ENCODE results near the gene PLSCR1. TPM values are rescaled to one million over a fixed set of nuclear protein-coding genes. Genes with fewer than 3 reads are reported as not detected.

The PLSCR1 gene
- total and polyA plus RNA-seq, 2 of the 4 experiments (the other 2 are of a cell fraction): 5.6 to 13.2 TPM

GRCh38 chr3:146473726-146474125 is 70.7 kb downstream of the PLSCR1 start:
- ATAC-seq (ENCODE audit: low read depth) (no peak), DNase-seq (no peak)
- no CpG with 5 or more reads among the region's 2 CpGs for WGBS, 2 experiments (ENCODE audit: extremely low coverage in 2 of 2, insufficient read length in 1 of 2)
- in situ Hi-C loops (cut with MboI; ENCODE audit: low sequenced_read_pairs) (no loop called here), intact Hi-C loops (cut with micrococcal nuclease) (no loop called here), dilution Hi-C loops (cut with HindIII; ENCODE audit: low sequenced_read_pairs, unreplicated experiment) (no loop called here)
- TF ChIP-seq USF2 (IDR thresholded peaks at IDR 0.05; ENCODE audit: low read depth, low read length): no peak
- no peak for TF ChIP-seq CEBPB (IDR thresholded peaks at IDR 0.05; ENCODE audit: low read depth, low read length)
- TF ChIP-seq FOS (IDR thresholded peaks at IDR 0.05; ENCODE audit: low read depth, low read length): no peak
- TF ChIP-seq MAZ (IDR thresholded peaks at IDR 0.05; ENCODE audit: borderline replicate concordance, low read depth, low read length): no peak
- no peak for TF ChIP-seq BHLHE40 (IDR thresholded peaks at IDR 0.05; ENCODE audit: low read depth, low read length)
- TF ChIP-seq RAD21 (IDR thresholded peaks at IDR 0.05; ENCODE audit: low read length): no peak
- TF ChIP-seq CHD1 (IDR thresholded peaks at IDR 0.05; ENCODE audit: low read depth, low read length): no peak
- TF ChIP-seq CTCF (conservative IDR thresholded peaks at IDR 0.05; ENCODE audit: low read depth, low read length): no peak
- no peak for TF ChIP-seq MAFK (IDR thresholded peaks at IDR 0.05; ENCODE audit: low read depth, low read length)
- no peak for TF ChIP-seq MXI1 (IDR thresholded peaks at IDR 0.05; ENCODE audit: borderline replicate concordance, low read depth, low read length)
- TF ChIP-seq RCOR1 (IDR thresholded peaks at IDR 0.05; ENCODE audit: insufficient replicate concordance, low read length): no peak
- TF ChIP-seq SMC3 (IDR thresholded peaks at IDR 0.05; ENCODE audit: low read depth, low read length): no peak
- no peak for TF ChIP-seq RFX5 (IDR thresholded peaks at IDR 0.05; ENCODE audit: low read depth, low read length)
- no peak for TF ChIP-seq POLR2A (IDR thresholded peaks at IDR 0.05; ENCODE audit: low read depth, low read length)
- TF ChIP-seq NFE2L2 (IDR thresholded peaks at IDR 0.05; ENCODE audit: low read depth, low read length): no peak
- no peak for TF ChIP-seq ELK1 (IDR thresholded peaks at IDR 0.05; ENCODE audit: borderline replicate concordance, low read depth, low read length)
- Histone ChIP-seq H2BK120ac (ENCODE audit: low read depth, low read length) (no peak overlapping the region), H3K23ac (ENCODE audit: low read depth, low read length) (no peak overlapping the region), H3K4ac (ENCODE audit: low read depth, low read length) (no peak overlapping the region), H4K20me1 (ENCODE audit: insufficient read depth, low read length) (no peaks in the 10 kb centered on the region), H3K9ac (ENCODE audit: low read depth, low read length) (no peak overlapping the region), H3K9me1 (ENCODE audit: insufficient read depth, low read length) (no peaks in the 10 kb centered on the region), H2AFZ (replicated peaks; ENCODE audit: low read length, poor library complexity) (no peak overlapping the region), H3K9me3 (ENCODE audit: control insufficient read depth, insufficient read depth, low read length) (no peaks in the 10 kb centered on the region), H4K8ac (ENCODE audit: low read depth in 2 of 2, low read length in 2 of 2) (no peak overlapping the region), H4K5ac (ENCODE audit: low read depth, low read length) (no peak overlapping the region), H3K79me1 (ENCODE audit: low read depth in 1 of 2, low read length in 2 of 2) (no peaks in the 10 kb centered on the region), H2BK20ac (ENCODE audit: low read depth, low read length) (no peak overlapping the region), H4K91ac (ENCODE audit: insufficient read depth, low read depth, low read length) (no peak overlapping the region), H3K18ac (ENCODE audit: low read depth, low read length) (no peak overlapping the region), H3K4me1 (ENCODE audit: control insufficient read depth, insufficient read depth, low read length) (no peaks in the 10 kb centered on the region; the same call in 1 of the 2 replicates), H3K27ac (ENCODE audit: insufficient read depth, low read length) (no peak overlapping the region), H3K4me2 (ENCODE audit: low read depth, low read length) (no peak overlapping the region), H3K4me3 (ENCODE audit: insufficient read depth, low read depth, low read length) (no peak overlapping the region), H3K56ac (ENCODE audit: extremely low read depth, insufficient read depth, low read length) (no peak overlapping the region), H2AK9ac (replicated peaks; ENCODE audit: low read depth, low read length, poor library complexity) (no peak overlapping the region), H3K27me3 (ENCODE audit: control insufficient read depth, insufficient read depth, low read length) (peaks cover 2% of the 10 kb centered on the region), H3K14ac (replicated peaks; ENCODE audit: low read depth, low read length) (no peak overlapping the region), H2BK5ac (ENCODE audit: low read depth, low read length, poor library complexity, severe bottlenecking) (no peak overlapping the region), H2BK15ac (ENCODE audit: low read depth, low read length) (no peak overlapping the region), H3K36me3 (ENCODE audit: control insufficient read depth, insufficient read depth, low read length) (no peaks in the 10 kb centered on the region), H2AK5ac (ENCODE audit: low read depth, low read length) (no peak overlapping the region)
- ChIA-PET POLR2A (ENCODE audit: unreplicated experiment) (no interaction called here), CTCF (no interaction called here)
- no TSS peak for BruUV-seq (replicated peaks)

Data from IMR-90 (cell line).